ENCODE data around the gene ARHGAP33. TPM values are rescaled to one million over a fixed set of nuclear protein-coding genes. Genes with fewer than 3 reads are reported as not detected.

ARHGAP33 gene
- polyA plus RNA-seq, 1 experiment: 1.2 TPM

DNA sequence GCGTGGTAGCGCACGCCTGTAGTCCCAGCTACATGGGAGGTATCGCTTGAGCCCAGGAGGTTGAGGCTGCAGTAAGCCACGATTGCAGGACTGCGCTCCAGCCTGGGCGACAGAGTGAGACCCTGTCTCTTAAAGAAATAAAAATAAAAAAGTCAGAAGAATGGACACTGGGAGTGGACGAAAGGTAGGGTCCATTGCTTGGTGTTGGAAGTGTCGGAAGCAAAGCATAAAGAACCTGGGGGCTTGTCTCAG, 392 bp upstream of the ARHGAP33 start:
- Histone ChIP-seq H3K27ac (ENCODE audit: low read depth, low read length) (no peak overlapping the region), H3K4me3 (ENCODE audit: low read depth, low read length) (peak overlapping the region; percentile 43), H3K27me3 (ENCODE audit: control insufficient read depth, insufficient read depth, low read length) (no peaks in the 10 kb centered on the region), H3K9me3 (ENCODE audit: control insufficient read depth, insufficient read depth, low read length) (no peaks in the 10 kb centered on the region)
- TF ChIP-seq, protein P1, sequence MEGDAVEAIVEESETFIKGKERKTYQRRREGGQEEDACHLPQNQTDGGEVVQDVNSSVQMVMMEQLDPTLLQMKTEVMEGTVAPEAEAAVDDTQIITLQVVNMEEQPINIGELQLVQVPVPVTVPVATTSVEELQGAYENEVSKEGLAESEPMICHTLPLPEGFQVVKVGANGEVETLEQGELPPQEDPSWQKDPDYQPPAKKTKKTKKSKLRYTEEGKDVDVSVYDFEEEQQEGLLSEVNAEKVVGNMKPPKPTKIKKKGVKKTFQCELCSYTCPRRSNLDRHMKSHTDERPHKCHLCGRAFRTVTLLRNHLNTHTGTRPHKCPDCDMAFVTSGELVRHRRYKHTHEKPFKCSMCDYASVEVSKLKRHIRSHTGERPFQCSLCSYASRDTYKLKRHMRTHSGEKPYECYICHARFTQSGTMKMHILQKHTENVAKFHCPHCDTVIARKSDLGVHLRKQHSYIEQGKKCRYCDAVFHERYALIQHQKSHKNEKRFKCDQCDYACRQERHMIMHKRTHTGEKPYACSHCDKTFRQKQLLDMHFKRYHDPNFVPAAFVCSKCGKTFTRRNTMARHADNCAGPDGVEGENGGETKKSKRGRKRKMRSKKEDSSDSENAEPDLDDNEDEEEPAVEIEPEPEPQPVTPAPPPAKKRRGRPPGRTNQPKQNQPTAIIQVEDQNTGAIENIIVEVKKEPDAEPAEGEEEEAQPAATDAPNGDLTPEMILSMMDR (IDR thresholded peaks at IDR 0.05; ENCODE audit: low read depth, low read length): no peak
- CTCF ChIA-PET: no interaction called here
- POLR2A ChIA-PET: no interaction called here
- no peak for DNase-seq (ENCODE audit: low read depth, low spot score)

DNA sequence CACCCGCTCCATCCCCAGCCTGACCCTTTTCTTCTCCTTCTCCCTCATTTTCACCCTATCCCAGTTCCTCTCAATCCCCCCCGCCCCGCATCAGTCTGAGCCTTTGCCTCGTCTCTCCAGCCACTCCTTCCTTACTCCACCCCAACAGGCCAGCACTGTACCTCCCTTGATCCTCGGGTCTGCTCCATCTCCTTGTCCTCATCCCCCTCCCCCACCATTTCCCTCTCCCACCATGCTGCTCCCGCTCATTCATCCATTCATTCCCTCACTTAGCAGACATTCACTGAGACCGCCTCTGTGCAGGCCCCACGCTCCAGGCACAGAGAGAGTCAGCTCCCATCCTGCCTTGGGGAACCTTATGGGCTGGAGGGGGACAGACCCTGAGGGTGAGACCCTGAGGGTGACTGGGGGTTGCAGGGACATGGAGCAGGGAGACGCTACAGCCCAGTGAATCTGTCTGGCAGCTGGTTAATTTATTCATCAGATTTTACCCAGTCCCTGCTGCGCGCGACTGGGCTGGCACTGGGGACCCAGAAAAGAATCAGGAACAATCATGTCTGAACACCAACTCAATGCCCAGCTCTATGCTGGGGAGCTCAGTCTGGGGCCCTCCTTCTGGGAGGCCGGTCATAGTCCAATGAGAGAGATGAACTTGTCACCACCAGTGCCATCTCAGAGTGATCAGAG, 881 bp downstream of the ARHGAP33 start:
- H3K27me3 ChIP-seq (ENCODE audit: control insufficient read depth, insufficient read depth, low read length): no peaks in the 10 kb centered on the region
- H3K27ac ChIP-seq (ENCODE audit: low read depth, low read length): no peak overlapping the region
- ChIA-PET CTCF (no interaction called here), POLR2A (no interaction called here)
- H3K4me3 ChIP-seq (ENCODE audit: low read depth, low read length): peak overlapping the region; percentile 72
- H3K9me3 ChIP-seq (ENCODE audit: control insufficient read depth, insufficient read depth, low read length): no peaks in the 10 kb centered on the region
- DNase-seq (ENCODE audit: low read depth, low spot score): no peak
- TF ChIP-seq, protein P1 (IDR thresholded peaks at IDR 0.05; ENCODE audit: low read depth, low read length): no peak

DNA sequence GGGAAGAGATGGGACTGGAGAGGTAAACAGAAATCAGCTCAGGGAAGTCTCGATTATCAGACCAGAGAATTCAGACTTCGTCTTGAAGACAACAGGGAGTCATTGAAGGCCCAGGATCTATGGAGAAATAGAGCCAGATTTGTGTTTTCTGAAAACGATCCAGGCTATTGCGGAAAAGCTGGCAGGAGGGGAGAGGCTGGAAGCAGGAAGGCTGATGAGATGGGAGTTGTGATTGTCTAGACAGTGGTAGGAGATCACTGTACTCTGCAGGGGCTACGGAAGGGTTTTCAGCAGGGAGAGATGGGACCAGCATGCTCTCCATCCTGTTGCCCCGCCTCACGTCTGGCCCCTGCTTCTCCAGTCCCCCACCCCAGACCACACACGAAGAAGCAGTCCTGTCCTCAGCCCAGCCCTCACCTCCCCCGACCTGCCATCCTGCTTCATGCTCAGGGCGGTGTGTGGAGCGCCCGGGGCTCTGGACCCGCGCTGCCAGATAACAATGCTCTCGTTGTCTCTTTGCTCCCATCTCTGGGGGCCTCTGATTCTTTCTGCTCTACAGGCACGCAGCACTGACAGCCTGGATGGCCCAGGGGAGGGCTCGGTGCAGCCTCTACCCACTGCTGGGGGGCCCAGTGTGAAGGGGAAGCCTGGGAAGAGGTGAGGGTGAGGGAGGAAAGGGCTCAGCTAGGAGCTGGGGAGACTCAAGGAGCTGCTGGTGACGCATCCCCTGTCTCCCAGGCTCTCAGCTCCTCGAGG, 1.9 kb downstream of the ARHGAP33 start:
- no peak for DNase-seq (ENCODE audit: low read depth, low spot score)
- Histone ChIP-seq H3K9me3 (ENCODE audit: control insufficient read depth, insufficient read depth, low read length) (no peaks in the 10 kb centered on the region), H3K27me3 (ENCODE audit: control insufficient read depth, insufficient read depth, low read length) (no peaks in the 10 kb centered on the region), H3K27ac (ENCODE audit: low read depth, low read length) (no peak overlapping the region), H3K4me3 (ENCODE audit: low read depth, low read length) (no peak overlapping the region)
- ChIA-PET CTCF (no interaction called here), POLR2A (no interaction called here)
- TF ChIP-seq, protein P1 (IDR thresholded peaks at IDR 0.05; ENCODE audit: low read depth, low read length): no peak

GRCh38 chr19:35777961-35778360, 2.6 kb downstream of the ARHGAP33 start:
- ChIA-PET POLR2A (no interaction called here), CTCF (no interaction called here)
- H3K9me3 ChIP-seq (ENCODE audit: control insufficient read depth, insufficient read depth, low read length): no peaks in the 10 kb centered on the region
- DNase-seq (ENCODE audit: low read depth, low spot score): no peak
- TF ChIP-seq, protein P1 (IDR thresholded peaks at IDR 0.05; ENCODE audit: low read depth, low read length): no peak
- H3K4me3 ChIP-seq (ENCODE audit: low read depth, low read length): no peak overlapping the region
- H3K27me3 ChIP-seq (ENCODE audit: control insufficient read depth, insufficient read depth, low read length): no peaks in the 10 kb centered on the region
- H3K27ac ChIP-seq (ENCODE audit: low read depth, low read length): no peak overlapping the region

DNA sequence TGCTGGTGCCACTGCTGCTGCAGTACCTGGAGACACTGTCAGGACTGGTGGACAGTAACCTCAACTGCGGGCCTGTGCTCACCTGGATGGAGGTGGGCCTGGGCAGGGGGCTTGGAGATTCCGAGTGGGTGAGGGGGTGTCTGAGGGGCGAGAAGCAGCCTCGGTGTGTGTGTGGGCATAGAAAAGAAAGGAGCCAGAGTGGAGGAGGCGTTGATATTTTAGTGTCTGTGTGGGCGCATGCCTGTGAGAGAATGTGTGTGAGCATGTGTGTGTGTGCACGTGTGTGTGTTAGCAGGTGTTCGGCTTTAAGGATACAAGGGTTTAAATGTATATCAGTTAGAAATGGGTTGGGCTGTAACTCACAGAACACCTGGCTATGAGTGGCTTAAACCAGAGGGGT, 3.7 kb downstream of the ARHGAP33 start:
- DNase-seq (ENCODE audit: low read depth, low spot score): no peak
- Histone ChIP-seq H3K27me3 (ENCODE audit: control insufficient read depth, insufficient read depth, low read length) (no peaks in the 10 kb centered on the region), H3K4me3 (ENCODE audit: low read depth, low read length) (no peak overlapping the region), H3K27ac (ENCODE audit: low read depth, low read length) (no peak overlapping the region), H3K9me3 (ENCODE audit: control insufficient read depth, insufficient read depth, low read length) (no peaks in the 10 kb centered on the region)
- TF ChIP-seq, protein P1 (IDR thresholded peaks at IDR 0.05; ENCODE audit: low read depth, low read length): no peak
- CTCF ChIA-PET: no interaction called here
- POLR2A ChIA-PET: no interaction called here
